HG03175 (cell line): ENCODE data around the gene ASTN2.

ENCODE experiments used
- ATAC-seq: cut with Tn5 transposase; IDR thresholded peaks from one replicate; pipeline ENCODE4 v1.9.1; 2021; ENCODE audit warnings: mild to moderate bottlenecking, moderate library complexity; ENCODE audit not compliant: unreplicated experiment

ASTN2 gene

DNA sequence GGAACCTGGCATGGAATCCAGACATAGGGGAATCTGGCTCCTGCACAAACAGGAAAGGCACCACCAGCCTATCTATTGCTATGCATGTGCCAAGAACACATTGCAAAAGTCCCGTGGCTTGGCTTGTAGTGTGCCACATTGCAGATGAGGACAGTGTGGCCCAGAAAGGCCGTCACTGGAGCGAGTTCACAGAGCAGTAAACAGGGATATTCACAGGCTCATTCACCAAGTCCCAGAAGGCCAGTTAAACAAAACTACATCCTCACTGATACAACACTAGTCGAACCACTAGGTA, 767.4 kb downstream of the ASTN2 start:
- ATAC-seq = no peak

DNA sequence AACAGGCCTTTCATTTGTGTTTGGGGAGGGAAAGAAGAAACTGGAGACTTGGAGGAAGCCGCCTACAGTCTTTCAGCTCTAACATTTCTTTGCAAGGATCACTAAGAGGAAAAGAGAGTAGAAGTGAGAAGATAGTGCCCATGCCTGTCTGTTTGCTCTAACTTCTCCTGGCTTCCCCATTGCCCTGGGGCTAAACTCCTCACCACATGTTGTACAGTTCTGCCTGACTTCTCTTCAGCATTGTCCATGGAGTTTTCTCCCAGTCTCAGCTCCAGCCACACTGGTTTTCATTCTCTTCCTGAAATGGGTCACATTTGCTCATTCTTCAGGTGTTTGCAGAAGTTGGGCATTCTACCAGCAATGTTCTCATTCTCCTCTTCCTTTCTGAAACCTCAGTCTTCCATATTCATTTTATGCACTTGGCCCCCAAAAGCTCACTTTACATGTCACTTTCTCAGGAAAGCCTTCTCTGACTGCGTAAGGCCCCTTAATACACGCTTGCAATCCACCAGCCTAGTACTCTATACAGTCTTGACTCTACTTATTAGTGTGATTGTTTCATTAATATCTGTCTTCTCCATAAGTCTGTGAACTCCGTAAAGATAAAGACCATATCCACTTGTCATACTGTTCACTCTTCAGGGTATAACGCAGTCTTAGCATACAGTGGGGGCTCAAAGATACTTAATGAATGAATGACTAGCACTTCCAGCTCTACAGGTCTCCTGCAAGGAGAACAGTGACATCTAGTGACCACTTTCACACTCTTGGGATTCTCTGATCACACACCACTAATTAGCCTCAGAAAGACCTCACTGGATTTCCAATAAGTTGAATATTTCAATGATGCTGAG, 768.0 kb downstream of the ASTN2 start:
- ATAC-seq = peak; percentile 57

DNA sequence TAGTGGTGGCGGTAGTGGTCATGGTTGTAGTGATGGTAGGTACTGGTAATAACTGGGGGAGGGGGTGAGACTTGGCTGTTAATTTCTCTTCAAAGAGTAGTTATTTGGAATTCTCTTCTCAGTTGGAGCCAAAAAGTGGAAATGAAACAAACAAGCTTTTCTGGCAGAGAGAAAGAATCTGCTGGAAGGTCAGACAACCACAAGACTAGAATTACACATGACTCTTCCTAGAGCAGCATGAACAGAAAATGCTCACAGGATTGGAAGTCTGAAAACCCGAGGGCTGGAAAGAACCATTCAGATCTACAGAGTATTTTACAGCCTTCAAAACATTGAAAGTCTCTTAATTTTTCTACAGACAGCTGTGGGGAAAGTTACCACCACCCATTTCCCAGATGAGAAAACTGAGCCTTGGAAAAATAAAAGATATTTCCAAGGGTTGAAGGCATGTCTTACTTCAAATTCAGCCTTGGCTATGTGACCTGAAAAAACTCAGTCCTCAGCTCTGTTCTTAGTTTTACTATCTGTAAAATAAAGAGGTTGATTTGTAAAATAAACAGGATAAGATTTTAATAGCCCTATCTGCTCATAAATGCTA, 770.7 kb downstream of the ASTN2 start:
- no peak for ATAC-seq

DNA sequence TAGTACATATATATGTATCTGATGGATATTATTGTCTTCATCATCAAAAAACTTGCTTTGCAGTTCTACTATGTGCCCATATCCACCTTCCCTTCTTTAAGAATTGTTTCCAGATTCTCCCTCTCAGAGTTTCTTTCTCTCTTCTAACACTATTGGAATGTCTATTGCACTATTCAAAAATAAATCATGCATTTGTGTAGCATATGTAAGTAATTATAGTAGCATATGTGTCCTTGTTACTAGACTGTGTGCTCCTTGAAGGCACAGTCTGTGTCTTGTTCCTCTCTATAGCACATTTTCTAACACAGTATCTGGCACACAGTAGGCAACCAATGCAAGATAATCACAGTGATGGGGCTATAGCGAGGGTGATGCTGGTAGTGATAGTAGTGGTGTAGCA, 771.2 kb downstream of the ASTN2 start:
- ATAC-seq = no peak

DNA sequence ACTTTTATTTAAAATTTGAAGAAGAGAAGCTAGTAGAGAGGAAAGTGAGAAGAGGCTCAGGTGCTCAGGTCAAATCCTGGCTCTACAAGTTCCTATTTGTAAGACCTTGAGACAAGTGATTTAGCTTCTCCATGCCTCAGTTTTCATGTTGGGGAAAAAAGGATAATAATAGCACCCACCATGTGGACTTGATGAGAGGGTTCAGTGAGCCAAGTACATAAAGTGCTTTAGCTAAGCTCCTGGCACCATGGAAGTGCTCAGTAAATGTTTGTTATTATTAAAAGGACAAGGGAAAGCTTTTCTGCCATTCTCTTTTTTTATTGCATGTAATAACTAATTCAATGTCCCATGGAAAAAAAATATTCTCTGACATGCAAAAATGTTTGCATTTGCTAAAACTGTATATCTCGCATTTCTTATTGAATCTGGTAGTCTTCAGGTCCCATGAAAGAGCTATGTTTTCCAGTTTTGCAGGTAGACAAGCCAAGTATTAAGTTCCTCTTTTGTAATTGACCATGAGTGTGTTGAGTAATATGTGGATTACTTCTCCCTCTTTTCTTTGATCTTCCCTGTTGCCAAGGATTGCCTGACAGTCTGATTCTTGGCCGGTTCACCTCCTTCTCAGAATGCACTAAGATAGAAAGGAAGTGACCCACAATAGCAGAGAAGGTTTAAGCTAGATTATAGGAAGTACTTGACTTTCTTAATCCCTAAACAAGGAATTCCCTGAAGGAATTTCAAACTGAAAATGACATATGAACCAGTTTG, 773.4 kb downstream of the ASTN2 start:
- ATAC-seq = no peak

DNA sequence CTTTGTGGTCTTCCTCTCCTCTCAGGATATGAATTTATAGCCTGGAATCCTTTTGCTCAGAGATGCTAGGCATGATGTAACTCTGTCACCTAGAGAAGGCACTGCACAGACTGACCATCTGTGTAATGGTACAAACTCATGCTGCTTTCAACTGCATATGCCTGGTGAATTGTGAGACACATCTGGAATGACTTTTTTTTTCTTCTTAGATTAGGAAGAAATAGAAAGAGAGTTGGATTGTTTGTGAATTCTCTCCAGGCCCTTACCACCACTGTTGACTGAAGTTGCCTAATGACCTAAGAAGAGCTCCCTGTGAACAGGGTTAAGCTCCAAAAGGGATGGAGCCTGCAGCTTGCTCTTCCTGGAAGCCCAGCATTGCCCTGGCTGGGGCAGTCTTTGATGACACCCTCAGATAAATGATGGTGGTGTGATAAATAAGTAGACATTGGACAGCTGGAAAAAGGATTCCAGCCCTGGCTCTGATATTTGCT, 775.6 kb downstream of the ASTN2 start:
- ATAC-seq = no peak

DNA sequence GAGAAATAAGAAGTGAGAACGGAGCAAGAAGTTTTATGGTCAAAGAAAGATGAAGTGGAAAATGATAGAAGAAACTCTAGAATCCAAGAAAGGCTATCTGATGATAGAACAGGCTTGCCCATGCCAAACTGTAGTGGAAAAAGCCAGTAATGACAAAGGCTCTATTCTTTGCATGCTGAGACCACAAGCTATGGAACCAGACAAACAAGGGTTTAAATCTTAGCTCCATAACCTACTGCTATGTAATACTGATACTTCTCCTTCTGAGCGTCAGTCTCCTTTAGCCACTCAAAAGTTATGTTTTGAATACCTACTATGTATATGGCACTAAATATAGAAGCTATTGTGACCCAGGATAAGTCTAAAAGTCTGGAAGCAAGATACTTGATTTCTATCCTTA, 778.9 kb downstream of the ASTN2 start:
- ATAC-seq = no peak

DNA sequence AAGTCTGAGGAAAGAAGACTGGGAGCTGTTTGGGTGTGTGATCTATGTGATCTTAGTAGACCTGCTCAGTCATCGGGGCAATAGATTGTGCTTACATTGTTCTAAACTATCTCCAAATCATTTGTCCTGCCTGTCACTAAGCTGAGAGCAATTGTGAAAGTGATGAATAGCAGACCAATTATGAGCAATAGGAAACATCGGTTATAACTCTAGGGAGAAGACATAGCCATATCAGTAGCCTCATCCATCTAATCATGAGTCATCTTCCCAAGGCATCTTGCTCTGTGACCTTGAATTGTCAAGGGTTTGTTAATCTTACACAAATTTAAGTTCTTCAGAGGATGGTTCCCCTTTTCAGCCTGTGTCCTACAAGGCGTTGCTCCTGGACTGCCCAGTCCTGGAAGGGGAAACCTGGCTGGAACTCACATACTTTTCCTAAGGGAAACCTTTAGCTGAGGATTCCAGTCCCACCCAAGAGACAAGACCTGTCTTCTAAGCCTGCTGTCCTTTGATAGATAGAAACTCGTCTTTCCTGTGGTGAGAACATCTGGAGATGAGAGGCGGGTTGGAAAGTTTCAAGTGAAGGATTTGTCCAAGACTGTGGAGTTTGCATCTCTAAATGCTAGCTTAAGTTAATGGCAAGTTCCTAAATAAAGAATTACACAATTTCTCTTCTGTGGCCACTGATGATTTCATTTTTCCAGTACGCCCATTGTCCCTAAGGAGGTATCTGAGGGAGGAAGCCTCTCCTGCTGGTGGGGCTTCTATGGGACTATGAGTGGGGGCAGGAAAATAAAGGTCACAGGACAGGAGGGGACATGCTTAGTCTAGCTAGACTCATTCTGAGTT, 781.6 kb downstream of the ASTN2 start:
- no peak for ATAC-seq

DNA sequence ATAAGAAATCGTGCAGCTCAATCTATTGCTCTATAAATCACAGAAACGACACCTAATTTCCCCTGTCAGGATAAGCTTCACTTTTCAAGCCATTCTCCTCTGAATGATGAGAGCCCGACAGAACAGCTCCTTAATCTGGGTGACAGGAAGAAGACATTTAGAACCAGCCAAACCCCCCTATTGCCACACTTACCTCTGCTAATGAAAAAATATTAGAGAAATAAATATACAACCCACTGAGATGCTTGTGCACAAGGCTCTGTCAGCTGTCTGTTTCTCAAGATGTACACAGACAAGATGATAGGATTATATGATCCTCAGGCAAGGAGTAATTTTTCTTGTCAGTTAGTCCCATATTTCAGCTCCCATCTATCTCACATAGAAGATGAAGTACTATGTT, 785.2 kb downstream of the ASTN2 start:
- no peak for ATAC-seq

DNA sequence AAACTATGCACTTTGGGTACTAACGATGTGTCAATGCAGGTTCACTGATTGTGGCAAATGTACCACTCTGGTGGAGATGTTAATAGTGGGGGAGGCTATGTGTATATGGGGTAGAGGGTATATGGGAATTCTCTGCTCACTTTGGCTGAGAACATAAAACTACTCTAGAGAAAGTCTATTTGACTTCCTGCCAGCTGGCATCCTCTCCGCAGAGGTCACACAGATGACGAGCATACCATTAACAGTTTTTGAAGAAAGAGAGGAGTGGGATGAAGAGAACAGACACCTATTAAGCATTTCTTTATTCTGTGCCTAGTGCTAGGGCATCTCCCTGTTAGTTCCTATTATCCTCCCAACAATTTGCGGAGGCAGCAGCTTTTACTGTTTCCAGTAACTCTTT, 786.1 kb downstream of the ASTN2 start:
- no peak for ATAC-seq

DNA sequence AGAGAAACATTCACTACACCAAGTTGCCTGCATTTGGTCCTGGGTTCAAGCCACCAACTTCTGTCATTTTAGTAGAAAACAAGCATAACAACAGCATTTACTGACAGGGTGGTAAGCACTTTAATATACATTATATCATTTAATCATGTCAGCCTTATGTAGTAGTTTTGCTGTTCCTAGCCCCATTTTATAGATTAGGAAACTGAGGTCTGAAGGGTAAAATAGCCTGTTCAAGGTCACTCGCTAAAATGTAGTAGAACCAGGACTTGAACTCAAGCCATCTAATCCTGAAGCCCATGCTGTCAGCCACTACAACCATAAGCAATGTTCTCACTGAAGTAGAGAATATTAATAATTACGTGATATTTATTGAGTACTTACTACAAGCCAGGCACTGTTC, 787.4 kb downstream of the ASTN2 start:
- ATAC-seq = no peak

DNA sequence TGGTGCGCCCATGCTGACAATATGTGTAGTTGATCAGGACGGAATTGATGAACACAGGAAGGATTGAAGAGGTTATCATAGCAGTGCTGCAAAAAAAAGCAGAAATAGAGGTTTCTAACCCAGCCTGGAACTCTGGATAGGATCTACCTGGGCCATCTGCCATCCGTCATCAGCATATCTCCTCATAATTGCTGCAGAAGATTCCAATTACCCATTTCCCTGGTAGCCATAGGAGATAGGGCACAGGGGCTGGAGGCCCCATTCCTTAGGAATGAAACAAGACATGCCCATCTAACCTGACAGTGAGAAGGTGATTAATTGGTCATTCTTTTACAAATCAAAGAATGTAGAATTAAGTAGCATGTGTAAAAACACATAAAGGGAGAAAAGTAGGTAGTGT, 788.1 kb downstream of the ASTN2 start:
- ATAC-seq = no peak

DNA sequence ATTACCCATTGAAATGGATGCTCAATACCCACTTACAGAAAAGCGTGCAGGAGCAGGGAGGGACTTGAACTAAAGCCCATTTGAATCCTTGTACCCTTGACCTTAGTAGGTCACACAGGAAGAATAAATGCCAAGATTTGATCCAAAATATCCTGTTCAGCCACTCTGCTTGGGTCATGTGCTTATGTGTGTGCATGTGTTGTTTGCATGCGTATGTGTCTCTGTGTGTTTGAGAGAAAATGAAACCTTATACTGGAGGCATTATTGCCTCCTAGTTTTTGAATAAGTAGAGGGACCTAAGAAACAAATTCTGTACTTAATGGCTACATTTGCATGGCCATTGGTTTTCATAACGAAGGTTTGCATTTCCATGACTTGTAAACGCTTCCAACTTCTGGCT, 791.1 kb downstream of the ASTN2 start:
- no peak for ATAC-seq

DNA sequence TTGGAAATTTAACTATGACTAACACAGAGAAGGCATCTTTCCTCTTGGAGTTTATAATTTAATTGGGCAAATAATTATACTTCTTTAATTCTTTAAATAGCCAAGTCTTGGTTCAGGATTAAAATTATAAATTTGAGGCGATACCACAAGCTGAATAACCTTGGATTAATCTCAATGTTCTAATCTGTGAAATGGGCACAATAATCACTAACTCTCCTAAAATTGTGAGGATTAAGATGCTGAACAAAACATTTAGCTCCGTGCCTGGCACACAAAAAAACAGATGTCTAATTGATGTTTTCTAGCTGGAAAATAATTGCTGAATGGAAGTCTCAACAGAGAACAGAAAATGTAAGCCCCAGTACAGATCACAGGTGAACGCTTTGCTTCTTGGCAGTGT, 797.5 kb downstream of the ASTN2 start:
- no peak for ATAC-seq

DNA sequence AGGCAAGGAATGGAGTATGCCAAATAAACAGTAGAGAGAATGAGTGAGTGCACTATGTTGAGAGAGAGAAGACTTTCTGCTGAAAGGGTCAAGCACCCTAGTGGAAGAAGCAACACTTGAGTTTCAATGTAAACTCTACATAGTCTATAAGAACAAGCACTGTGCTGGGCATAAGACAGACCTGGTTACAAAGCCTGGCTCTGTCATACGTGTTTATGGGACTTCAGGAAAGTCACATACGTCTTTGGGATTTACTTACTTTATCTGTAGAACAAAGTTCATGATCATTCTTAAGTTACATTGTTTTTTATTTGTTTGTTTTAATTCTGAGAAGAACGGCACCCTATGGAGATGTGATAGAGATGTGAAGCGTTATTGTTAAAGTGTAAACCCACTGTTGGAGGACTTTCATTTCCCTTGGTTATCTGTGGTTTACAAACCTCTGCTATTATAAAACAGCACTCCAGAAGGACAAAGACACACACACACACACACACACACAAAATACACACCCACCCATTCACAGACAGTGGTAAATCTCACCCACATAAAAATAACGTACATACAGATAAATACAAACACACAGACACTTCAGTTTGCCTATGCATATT, 798.4 kb downstream of the ASTN2 start:
- ATAC-seq = no peak

DNA sequence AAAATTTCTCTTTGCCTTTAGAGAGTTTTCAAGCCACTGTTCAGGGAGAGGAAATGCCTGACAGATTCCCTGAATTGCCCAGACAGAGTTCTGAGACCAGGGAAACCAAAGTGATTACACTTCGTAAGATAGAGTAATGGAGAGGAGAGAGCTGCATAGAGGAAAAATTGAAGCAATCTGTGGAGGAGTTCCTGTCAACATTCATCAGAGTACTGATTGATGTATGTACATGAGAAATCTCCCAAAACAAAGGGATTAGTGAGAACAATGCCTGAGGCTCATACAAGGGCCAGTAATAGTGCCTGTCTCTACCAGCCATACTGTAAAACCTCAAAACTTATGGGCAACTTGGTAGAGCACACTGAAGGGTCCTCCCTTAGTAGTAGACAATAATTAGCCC, 806.8 kb downstream of the ASTN2 start:
- ATAC-seq = no peak

DNA sequence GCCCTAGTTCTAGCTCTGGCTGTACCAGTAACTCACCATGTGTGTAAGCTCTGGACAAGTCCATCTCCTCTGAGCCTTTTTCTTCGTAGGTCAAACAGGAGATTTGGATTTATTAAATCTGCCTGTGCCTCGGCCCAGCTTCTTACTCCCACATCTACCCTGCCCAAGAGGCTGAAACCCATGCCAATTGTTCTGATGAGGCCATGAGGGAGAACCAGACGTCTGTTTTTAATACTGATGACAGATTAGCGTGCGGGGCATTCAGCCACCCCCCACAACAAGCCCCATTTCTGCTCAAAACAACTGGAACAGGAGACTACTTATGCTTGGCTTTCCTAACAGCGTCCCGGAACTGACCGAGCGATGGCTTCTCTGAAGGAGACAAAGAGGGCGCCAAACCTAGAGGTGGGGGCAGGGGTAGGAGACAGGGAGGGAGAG, 808.9 kb downstream of the ASTN2 start:
- no peak for ATAC-seq

DNA sequence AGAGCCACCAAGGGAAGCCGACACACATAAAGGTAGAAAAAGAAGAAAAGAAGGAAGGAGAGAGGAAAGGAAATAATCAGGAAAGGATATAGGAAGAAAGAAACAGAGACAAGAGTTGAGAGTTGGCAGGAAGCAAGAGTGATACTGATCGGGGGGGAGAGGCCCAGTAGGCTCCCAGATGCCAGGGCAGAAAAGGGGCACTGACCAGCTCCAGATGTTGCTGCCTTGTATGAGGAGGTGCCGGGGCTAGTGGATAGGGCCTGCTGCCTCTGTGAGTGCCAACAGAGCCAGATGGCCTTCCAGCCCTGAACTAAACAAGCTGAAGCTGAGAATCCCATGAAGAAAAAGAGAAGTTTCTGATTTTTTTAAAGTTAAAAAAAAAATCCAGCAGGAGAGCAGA, 809.8 kb downstream of the ASTN2 start:
- ATAC-seq = no peak

DNA sequence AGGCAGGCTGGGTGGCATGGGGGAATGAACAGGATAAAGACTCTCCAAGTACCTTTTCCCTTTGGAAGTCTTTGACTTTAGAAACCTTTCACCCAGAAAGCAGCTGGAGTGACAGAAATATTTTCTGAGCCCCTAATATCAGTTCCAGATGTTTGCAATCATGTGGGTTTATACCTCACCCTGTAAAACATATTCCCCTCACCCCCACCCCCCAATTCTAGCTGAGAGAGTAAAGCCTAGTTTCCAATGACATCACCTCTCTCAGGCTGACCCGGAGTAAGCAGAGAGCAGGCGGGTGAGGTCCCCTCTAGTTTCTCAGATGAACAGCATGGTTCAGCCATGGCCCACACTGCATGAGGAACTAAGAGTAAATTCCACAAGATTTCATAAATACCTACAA, 810.6 kb downstream of the ASTN2 start:
- no peak for ATAC-seq

DNA sequence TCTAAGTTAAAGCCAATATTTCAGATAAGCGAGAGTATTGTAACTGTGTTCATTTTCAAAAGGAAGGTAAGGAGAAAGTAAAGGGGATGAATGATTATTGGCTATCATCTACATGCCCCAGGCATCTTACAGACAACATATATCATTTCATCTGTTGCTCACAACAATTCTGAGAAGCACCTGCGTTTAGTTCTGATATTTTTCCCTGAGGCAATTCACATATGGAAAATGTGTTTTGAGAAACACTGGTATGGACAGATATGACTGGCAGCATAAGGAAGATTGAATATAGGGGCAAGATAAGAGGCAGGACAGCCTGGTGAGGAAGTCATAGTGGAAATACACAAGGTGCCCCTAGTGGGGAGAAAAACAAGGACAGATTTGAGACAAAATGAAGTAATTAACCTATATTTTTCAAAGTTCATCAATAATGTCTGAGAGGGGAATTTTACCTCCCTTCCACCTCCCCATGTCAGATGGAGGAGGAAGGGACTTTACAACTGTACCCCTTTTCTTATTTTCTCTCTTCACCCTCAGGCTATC, 815.4 kb downstream of the ASTN2 start:
- ATAC-seq = no peak
